Spleen (tissue), 11 donors: ENCODE measurements around the gene THSD7A. TPM values are rescaled to one million over a fixed set of nuclear protein-coding genes. Genes with fewer than 3 reads are reported as not detected.

Experiments
- DNase-seq: peaks from one replicate; pipeline ENCODE4 v3.0.0-alpha.2; 2020
- H3K27ac ChIP-seq, 8 donors: fragments of 200-600 bp; sonication (generic) in 7 of 8; 1 replicate in 4 of 8; 2 replicates in 4 of 8; pipeline versions ENCODE4 v1.5.0 to v1.8.0; 2016 to 2021; ENCODE audit warnings: inconsistent platforms in 4 of 8, mild to moderate bottlenecking in 4 of 8, moderate library complexity in 1 of 8
- H3K27me3 ChIP-seq, 7 donors: fragments of 200-600 bp; sonication (generic) in 6 of 7; replicated peaks in 1 of 7; 1 replicate in 4 of 7; 2 replicates in 3 of 7; pipeline versions ENCODE4 v1.5.0 to v1.8.0; 2016 to 2021; ENCODE audit warnings: inconsistent platforms in 3 of 7, mild to moderate bottlenecking in 1 of 7
- H3K36me3 ChIP-seq, 6 donors: fragments of 200-600 bp; sonication (generic) in 5 of 6; 1 replicate in 4 of 6; 2 replicates in 2 of 6; pipeline versions ENCODE4 v1.5.0 to v1.8.0; 2016 to 2021; ENCODE audit warnings: inconsistent platforms in 2 of 6
- H3K4me1 ChIP-seq, 6 donors: fragments of 200-600 bp; sonication (generic) in 5 of 6; 1 replicate in 3 of 6; 2 replicates in 3 of 6; pipeline versions ENCODE4 v1.5.0 to v1.8.0; 2016 to 2021; ENCODE audit warnings: inconsistent platforms in 3 of 6
- H3K4me3 ChIP-seq, 8 donors: fragments of 200-600 bp; sonication (generic) in 7 of 8; 1 replicate in 4 of 8; 2 replicates in 4 of 8; pipeline versions ENCODE4 v1.5.0 to v1.8.0; 2016 to 2021; ENCODE audit warnings: inconsistent platforms in 4 of 8, mild to moderate bottlenecking in 4 of 8, moderate library complexity in 2 of 8
- H3K9me3 ChIP-seq, 8 donors: fragments of 200-600 bp; sonication (generic) in 7 of 8; 1 replicate in 4 of 8; 2 replicates in 4 of 8; pipeline versions ENCODE4 v1.5.0 to v1.8.0; 2016 to 2021; ENCODE audit warnings: inconsistent platforms in 4 of 8
- POLR2A ChIP-seq, 3 donors: fragments of 450-650 bp; IDR thresholded peaks; one replicate each; pipeline ENCODE4 v1.5.1; 2017; ENCODE audit warnings: antibody characterized with exemption in 3 of 3, mild to moderate bottlenecking in 1 of 3
- POLR2AphosphoS5 ChIP-seq, 3 donors: sonication (generic); formaldehyde crosslinking; IDR thresholded peaks; one replicate each; pipeline ENCODE4 v1.5.1; 2017; ENCODE audit warnings: antibody characterized with exemption in 3 of 3
- WGBS, 5 donors: extraction: QIAGEN DNeasy Blood & Tissue Kit in 3 of 5; methylation state at CpG; one replicate each; pipeline versions ENCODE4 v1.1.5 to v1.1.7; 2013 to 2018; 5-methylcytosine and 5-hydroxymethylcytosine counted together
- intact Hi-C: fragments of 100-400 bp; cut with DNase I; formaldehyde crosslinking; loops from one replicate; pipeline ENCODE4 v1.15.0; 2023; ENCODE audit warnings: low total_unique reads
- polyA plus RNA-seq, 3 donors: library from polyadenylated mRNA; stranded (reverse); fragments of 200-250 nt; gene quantifications; one replicate each; pipeline ENCODE4 v1.2.1, GENCODE V29; 2013
- total RNA-seq, 7 donors: library from RNA; depleted of rRNA in 3 of 7; stranded (reverse); fragments of >200 nt in 3 of 7; fragmentation: NEBNext Ultra II Directional in 4 of 7; extraction: Animal tissue kit (Norgen Biotek cat#: 25700) in 4 of 7; gene quantifications; one replicate each; pipeline versions ENCODE4 v1.1.0 to v1.2.1, GENCODE V29; 2016 to 2021
- TF ChIP-seq, protein P1 (sequence below), 11 experiments: fragments of 200-600 bp in 7 of 11; fragments of 450-650 bp in 4 of 11; sonication (generic) in 4 of 11; IDR thresholded peaks in 8 of 11; conservative IDR thresholded peaks in 3 of 11; 1 replicate in 7 of 11; 2 replicates in 4 of 11; pipeline versions ENCODE4 v1.4.0 to v1.8.0; 2016 to 2021; ENCODE audit warnings: antibody characterized with exemption in 11 of 11, inconsistent platforms in 4 of 11, mild to moderate bottlenecking in 1 of 11
- donor health status: healthy with polysubstance abuse.
- donor health status: DM: no; HTN: no; CAD: no; lungs with moderate emphysema.
- donor health status: DM: no; HTN: no; CAD: no.
- donor health status: Bipolar disorder and iron deficiency.
- donor health status: healthy.
- donor health status: DM: no; HTN: no; CAD: no.
- donor health status: DM: yes; HTN: yes; CAD: no.

Gene THSD7A
- total and polyA plus RNA-seq, 10 donors: 0.29 to 8.7 (median 4.2) TPM

- H3K36me3 ChIP-seq: no peaks in the 10 kb centered on the region
- intact Hi-C loops: no loop called here
- no peaks in the 10 kb centered on the region for H3K4me1 ChIP-seq
- no peaks in the 10 kb centered on the region for H3K9me3 ChIP-seq
- H3K4me3 ChIP-seq: no peak overlapping the region
- TF ChIP-seq, protein P1, sequence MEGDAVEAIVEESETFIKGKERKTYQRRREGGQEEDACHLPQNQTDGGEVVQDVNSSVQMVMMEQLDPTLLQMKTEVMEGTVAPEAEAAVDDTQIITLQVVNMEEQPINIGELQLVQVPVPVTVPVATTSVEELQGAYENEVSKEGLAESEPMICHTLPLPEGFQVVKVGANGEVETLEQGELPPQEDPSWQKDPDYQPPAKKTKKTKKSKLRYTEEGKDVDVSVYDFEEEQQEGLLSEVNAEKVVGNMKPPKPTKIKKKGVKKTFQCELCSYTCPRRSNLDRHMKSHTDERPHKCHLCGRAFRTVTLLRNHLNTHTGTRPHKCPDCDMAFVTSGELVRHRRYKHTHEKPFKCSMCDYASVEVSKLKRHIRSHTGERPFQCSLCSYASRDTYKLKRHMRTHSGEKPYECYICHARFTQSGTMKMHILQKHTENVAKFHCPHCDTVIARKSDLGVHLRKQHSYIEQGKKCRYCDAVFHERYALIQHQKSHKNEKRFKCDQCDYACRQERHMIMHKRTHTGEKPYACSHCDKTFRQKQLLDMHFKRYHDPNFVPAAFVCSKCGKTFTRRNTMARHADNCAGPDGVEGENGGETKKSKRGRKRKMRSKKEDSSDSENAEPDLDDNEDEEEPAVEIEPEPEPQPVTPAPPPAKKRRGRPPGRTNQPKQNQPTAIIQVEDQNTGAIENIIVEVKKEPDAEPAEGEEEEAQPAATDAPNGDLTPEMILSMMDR (IDR thresholded peaks at IDR 0.05 in 8 of 11, conservative IDR thresholded peaks at IDR 0.05 in 3 of 11): no peak
- TF ChIP-seq POLR2AphosphoS5 (IDR thresholded peaks at IDR 0.05): no peak
- TF ChIP-seq POLR2A (IDR thresholded peaks at IDR 0.05): no peak
- no peak for DNase-seq
- H3K27ac ChIP-seq: no peak overlapping the region
- H3K27me3 ChIP-seq: no peaks in the 10 kb centered on the region
- WGBS, 5 donors: 72 to 92% (median 78%) methylated on average over 1 of the region's 1 CpG
Observed at GRCh38 chr7:11587814-11588213, 244.2 kb downstream of the THSD7A start.

DNA sequence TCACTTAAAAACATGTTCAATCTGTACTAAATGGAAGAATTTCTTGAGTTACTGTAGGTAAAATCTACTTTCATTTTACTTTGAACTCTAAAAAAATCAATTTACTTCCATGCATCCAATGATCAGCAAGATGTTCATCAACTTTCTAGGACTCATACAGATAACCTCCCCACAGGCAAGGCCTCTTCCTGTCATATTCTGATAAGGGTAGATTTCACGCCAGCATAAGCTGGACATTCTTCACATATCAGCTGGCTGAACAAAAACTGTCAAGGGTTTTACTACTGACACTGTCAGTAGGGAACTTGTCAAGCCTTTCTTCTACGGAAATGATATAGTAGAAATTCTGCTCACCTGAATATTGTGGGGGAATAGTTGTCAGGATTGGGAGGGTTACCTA lies 244.9 kb downstream of the THSD7A start:
- no peak for DNase-seq
- 58 to 74% (median 70%) methylated on average over 2 of the region's 2 CpGs for WGBS, 5 donors
- H3K27me3 ChIP-seq: no peaks in the 10 kb centered on the region
- intact Hi-C loops: no loop called here
- no peaks in the 10 kb centered on the region for H3K36me3 ChIP-seq
- TF ChIP-seq, protein P1 (IDR thresholded peaks at IDR 0.05 in 8 of 11, conservative IDR thresholded peaks at IDR 0.05 in 3 of 11): no peak
- TF ChIP-seq POLR2A (IDR thresholded peaks at IDR 0.05): no peak
- TF ChIP-seq POLR2AphosphoS5 (IDR thresholded peaks at IDR 0.05): no peak
- no peaks in the 10 kb centered on the region for H3K4me1 ChIP-seq
- H3K27ac ChIP-seq: no peak overlapping the region
- H3K9me3 ChIP-seq: no peaks in the 10 kb centered on the region
- H3K4me3 ChIP-seq: no peak overlapping the region

DNA sequence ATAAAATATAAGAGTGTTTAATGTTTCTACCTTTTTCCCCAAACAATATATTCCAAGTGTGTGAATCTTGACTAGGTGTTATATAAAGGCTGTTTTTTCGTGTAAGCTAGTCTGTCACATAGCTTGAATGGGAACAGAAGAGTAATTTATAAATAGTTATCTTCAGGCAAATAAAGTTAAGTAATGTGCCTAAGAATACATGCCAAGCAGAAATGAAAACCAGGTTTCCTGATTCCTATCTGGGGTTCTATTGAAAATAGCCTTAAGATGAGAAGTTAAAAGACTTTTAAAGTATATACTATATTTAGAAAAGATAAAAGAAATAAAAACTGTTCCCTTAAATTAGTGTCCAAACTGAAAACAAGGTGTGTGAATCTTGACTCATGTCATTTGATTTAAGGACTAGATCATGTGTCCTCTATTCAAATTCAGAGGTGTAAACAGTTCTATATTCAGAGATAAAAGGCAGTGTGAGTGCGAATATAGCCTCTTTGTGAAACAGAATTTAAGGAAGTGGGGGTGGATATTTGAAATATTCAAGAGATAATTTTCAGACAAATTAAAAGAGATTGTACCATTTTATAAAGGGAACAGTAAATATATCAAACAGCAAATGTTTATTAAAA lies 247.5 kb downstream of the THSD7A start:
- no peak overlapping the region for H3K27ac ChIP-seq
- H3K9me3 ChIP-seq: no peaks in the 10 kb centered on the region
- intact Hi-C loops: no loop called here
- no peak for TF ChIP-seq POLR2A (IDR thresholded peaks at IDR 0.05)
- no peak for TF ChIP-seq POLR2AphosphoS5 (IDR thresholded peaks at IDR 0.05)
- TF ChIP-seq, protein P1 (IDR thresholded peaks at IDR 0.05 in 8 of 11, conservative IDR thresholded peaks at IDR 0.05 in 3 of 11): no peak
- H3K4me1 ChIP-seq: no peaks in the 10 kb centered on the region
- H3K36me3 ChIP-seq: no peaks in the 10 kb centered on the region
- WGBS, 5 donors: 26 to 54% (median 37%) methylated on average over 2 of the region's 2 CpGs
- no peaks in the 10 kb centered on the region for H3K27me3 ChIP-seq
- no peak overlapping the region for H3K4me3 ChIP-seq
- no peak for DNase-seq

- Histone ChIP-seq H3K4me1 (no peaks in the 10 kb centered on the region), H3K27me3 (no peaks in the 10 kb centered on the region), H3K27ac (no peak overlapping the region), H3K36me3 (no peaks in the 10 kb centered on the region), H3K4me3 (no peak overlapping the region), H3K9me3 (no peaks in the 10 kb centered on the region)
- WGBS, 5 donors: 89 to 94% (median 91%) methylated on average over 4 of the region's 4 CpGs
- intact Hi-C loops: no loop called here
- no peak for DNase-seq
- TF ChIP-seq, protein P1 (IDR thresholded peaks at IDR 0.05 in 8 of 11, conservative IDR thresholded peaks at IDR 0.05 in 3 of 11): no peak
- TF ChIP-seq POLR2A (IDR thresholded peaks at IDR 0.05) (no peak), POLR2AphosphoS5 (IDR thresholded peaks at IDR 0.05) (no peak)
Observed at GRCh38 chr7:11579141-11579540, 252.9 kb downstream of the THSD7A start.
